COLO829 (cell line): ENCODE data around the gene GSE1.
A peak's percentile ranks its signal among the peaks of the same experiment; 100 is the strongest.

ENCODE experiments used
- DNase-seq: peaks from one replicate; pipeline ENCODE4 v3.0.0; 2012; ENCODE audit warnings: low spot score

GSE1 gene

GRCh38 chr16:85574672-85575475 lies 38.2 kb upstream of the GSE1 start:
- DNase-seq = no peak

DNA sequence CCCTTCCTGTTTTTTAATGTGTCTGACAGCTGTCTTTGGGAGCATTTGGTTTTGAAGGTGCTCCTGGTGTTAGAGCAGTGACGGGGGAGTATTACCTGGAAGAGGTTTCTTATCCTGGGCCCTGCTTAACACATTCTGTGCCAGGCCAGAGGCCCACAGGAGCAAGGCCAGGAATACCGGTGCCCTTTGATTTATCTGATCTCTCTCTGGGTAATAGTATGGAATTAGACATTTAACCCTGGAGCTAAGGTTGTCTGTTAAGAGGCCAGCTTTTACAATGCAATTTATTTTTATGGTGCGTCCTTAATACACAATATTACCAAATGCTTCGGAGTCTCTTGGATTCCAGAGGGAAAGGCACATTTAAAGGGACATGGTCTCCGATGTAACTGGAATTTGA lies 37.2 kb upstream of the GSE1 start:
- no peak for DNase-seq

DNA sequence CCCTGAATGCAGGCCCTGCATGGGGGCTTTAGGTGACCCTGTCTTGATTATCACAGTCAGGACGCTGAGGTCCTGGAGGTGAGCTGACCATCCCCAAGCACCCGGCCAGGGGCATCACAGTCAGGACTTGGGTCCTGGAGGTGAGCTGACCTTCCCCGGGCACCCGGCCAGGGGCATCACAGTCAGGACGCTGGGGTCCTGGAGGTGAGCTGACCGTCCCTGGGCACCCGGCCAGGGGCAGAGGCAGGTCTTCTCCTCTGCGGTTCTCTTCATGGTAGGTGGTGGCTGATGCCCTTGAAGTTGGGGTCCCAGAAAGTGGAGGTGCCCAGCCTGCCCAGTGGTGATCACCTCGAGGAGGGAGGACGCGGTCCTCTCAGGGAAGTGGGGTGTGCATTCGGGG lies 36.2 kb upstream of the GSE1 start:
- DNase-seq = no peak

DNA sequence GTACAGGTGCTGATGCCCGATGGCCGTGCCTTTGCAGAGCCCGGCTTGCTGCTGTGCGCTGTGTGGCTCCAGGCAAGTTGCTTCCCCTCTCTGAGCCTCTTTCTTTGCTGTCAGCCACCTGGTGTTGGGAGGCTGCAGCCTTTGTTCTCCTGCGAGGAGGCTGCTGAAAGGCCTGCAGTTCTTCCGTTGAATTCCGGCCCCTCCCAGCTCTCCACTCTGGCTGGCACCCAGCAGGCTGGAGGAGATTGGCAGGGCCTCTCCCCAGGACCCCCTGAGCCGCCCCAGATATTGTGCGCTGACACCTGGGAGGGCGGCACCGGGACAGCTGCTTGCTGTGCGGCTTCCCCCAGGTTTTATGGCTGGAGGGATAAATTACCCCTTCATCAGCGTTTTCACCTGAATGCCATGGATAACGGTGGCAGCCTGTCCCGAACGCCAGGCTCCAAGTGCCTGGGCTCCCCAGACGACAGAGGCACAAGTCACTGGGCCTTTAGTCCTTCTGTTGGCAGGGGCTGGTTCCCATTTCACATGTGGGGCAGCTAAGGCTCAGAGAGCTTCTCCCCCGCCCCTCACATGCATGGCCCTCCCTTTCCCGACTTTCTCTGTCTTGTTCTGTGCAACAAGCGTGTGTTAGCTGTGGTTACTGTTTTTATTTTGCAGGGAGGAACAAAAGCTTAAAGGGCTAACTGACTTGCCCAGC lies 35.1 kb upstream of the GSE1 start:
- no peak for DNase-seq

DNA sequence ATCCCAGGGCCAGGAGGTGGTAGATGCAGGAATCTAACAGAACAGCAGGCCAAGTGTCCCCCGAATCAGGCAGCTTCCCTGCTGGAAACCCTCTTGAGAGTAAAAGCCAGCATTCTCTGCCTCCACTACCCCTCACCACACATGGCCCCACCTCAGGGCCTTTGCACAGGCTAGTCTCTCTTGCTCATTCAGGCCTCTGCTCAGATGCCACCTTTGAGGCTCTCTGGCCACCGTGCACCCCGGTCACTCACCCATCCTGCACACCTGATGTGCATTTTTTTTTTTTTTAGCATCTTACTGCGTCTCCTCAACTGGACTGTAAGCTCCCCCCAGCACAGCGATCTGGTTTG lies 34.5 kb upstream of the GSE1 start:
- no peak for DNase-seq

DNA sequence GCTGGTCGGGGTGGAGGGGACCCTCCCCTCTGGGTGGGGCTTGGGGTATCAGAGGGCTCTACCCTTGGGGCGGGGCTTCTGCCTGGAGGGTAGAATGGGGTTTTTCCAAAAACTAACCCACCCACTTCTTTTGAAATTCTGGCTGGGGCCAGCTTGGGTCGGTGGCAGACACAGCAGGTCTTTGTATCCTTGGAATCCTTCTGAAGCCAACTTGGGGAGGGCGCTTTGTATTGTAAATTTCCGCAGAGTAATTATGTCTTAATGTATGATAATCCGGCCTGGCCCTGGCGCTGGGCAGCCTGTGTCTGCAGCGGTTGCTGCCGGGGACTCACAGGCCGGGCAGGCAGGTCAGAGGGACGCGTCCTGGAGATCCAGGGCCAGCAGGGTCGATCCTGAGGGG lies 33.9 kb upstream of the GSE1 start:
- DNase-seq = peak; percentile 59

- no peak for DNase-seq
These were observed 33.1 kb upstream of the GSE1 start for GRCh38 chr16:85579923-85580580.

- DNase-seq = no peak
These were observed 32.4 kb upstream of the GSE1 start for GRCh38 chr16:85580684-85581083.

DNA sequence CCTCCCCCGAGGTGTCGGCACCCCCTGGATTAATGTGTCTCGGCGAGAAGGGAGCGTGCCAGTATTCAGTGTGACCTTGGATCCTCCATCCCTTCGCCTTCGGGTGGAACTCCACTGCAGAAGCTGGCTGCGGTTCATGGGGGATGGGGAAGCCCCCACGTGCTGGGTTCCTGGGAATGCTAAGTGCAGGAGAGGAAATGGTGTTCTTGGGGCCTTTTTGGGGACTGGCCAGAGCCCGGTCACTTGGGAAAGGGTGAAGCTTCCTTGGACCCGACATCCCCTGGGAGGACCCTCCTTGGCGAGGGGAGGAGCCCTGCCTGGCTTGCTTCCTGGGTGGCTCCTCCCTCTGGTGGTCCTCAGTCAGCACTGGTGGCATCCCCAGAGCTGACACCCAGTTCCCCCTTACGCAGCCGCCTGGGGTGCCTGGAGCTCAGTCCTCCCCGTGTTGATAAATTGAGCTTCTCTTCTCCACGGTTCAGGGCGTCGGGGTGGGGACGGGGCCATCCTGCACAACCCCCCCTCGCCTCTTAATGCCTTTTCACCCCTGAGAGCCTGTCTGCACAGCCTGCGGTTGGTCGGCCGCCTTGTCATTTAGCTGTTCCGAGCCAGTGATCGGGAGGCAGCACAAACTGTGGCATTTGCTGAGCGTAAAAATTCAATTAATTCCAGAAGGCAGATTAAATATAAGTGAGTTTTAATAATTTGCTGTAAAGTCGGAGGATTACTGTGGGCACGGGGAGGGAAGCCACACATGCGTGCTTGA lies 30.7 kb upstream of the GSE1 start:
- DNase-seq = no peak

DNA sequence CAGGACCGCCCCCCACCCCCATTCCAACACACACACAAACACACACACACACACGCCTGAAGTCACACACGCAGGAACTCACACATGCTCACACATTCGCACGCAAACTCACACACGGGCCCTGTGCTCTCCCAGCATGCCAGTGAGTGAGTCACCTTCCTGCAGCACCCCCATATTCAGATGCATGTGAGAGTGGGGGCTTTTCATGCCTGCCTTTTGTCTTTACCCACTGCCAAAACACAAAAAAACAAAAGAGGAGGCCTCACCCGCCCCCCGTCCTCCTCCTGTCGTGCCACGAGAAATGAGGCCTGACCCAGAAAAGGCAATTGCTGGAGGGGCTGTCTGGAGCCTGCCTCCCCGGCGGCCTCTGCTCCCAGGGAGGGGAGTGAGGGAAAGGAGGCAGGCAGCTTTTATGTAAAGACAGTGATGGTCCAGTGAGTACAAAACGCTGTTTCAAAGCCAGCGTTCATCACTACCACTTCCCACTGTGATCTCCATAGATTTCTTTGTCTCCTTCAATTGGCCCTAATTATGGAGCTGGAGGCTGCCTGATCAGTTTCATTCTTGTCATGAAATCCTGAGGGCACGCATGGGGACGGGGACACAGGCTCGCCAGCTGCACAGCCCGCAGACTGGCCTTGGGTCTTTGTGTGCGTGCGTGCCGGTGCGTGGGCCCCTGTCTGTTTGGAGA lies 29.5 kb upstream of the GSE1 start:
- DNase-seq = no peak

- no peak for DNase-seq
These were observed 28.9 kb upstream of the GSE1 start for GRCh38 chr16:85584267-85584666.

- DNase-seq = no peak
These were observed 28.3 kb upstream of the GSE1 start for GRCh38 chr16:85584819-85585282.

DNA sequence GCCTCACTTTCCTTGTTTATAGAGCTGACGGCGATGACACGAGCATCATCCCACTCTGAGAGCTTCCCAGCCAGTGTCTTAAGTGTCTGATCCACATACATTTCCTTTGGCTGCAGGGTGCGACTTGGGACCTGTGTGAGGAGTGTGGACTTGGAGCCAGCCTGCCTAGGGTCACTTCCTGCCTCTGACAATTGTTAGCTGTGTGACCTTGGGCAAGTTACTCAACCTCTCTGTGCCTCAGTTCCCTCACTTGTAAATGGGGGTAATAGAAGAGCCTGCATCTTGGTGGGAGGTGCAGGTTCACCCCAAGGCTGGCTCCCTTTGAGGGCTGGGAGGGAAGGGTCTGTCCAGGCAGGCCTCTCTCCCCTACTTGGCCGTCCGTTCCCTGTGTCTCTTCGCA lies 27.4 kb upstream of the GSE1 start:
- DNase-seq = no peak

DNA sequence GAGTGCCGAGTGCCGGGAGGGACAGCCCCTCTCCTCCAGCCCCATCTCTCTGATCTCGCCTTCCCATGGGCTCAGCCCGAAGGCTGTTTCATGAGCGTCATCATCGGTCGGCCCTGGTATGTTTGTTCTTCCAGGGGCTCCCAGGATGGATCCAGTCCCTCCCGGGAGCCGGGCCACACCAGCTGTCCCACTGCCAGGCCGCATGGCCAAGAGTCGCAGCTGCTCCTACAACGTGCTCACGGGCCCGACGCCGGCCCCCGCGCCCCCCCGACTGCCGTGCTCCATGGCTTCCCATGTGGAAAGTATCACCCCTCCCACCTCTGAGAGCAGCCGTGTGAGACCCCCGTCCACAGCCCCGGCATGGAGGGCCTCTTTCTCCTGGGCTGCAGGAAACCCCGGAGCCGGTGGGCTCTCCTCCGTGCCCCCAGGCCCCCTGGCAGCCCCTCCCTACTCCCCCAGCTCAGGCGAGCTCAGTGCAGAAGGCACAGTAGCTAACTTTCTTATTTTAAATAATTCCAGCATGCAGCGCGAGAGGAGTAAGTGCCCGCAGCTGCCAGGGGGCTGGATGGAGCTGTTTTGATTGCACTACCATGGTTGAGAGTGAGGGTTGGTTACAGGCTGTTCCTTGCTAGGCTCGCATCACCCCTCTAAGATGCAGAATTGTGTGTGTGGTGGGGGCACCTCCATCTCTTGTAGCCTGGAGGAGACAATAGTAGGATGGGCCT lies 26.6 kb upstream of the GSE1 start:
- DNase-seq = no peak

DNA sequence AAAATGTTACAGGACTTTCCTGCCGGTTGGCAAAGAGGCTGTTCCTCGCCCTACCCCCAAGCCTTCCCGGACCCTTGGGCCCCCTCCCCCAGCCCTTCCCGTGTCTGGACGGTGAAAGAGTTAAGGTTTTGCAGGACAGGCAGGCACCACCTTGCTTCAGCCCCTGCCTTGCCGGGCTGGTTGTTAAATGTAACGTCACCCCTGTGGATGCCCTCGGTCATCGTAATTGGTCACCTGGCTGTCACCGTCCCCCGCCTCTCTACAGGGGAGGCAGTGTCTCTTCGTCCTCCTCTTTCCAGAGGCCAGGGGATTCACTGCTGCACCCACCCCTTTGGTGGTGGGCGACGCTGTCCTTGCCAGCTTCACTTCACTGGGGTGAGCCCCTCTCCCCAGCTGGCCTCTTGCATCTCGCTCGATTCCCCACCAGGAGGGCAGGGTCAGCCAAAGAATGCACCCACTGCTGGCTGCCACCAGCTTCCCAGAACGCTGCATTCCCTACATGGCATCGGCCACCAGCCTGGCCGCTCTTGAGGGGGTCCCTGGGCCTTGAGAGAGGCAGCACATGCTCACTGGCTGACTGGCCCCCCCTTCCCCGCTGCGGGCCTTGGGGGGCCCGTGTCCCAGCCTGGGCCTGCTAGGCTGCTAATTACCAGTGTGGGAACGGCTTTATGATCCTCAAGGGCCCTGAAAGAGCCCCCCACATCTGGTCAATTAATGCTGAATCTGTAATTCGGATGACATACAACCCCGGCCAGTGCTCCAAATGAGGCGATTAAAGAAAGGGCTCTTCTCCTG lies 25.2 kb upstream of the GSE1 start:
- no peak for DNase-seq

DNA sequence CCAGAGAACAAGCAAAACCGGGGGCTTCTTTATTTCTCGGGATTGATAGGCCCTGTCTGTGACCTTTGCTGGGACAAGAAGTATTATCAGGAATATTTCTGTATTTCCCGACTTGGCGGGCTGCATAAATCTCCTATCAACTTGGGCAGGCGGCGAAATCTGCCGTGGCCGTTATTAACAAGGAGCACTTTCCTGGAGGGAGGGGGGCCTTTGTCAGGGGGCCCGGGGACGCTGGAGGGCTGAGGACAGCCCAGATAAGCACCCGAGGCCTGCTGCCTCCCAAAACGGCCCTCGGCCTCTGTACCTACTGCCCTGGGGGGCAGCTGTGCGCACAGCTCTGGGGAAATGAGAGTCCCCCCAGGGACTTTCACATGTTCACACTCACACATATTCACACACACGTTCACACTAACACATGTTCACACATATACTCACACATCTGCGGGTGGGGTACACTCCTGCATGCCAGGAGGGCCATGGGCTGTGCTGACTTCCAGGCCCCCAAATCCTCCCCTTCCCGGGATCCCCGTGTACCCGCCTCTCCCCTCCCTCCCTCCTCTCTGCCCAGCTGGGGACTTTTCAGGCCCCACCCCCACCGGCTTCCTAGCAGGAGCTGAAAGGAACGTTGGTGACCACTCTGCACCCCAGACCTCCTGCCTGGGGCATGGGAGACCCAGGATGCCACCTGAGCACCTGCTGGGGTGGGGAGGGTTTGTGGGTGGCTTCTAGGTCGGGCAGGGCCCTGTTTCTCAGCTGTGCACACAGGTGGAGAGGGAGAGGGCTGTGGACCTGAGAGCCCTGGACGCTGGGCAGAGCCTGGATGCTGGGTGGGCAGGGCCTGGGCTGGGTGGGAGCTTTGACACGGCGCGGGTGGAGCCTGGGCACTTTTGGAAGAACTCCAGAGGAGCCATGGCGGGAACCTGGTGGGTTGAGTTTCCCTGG lies 24.3 kb upstream of the GSE1 start:
- no peak for DNase-seq

DNA sequence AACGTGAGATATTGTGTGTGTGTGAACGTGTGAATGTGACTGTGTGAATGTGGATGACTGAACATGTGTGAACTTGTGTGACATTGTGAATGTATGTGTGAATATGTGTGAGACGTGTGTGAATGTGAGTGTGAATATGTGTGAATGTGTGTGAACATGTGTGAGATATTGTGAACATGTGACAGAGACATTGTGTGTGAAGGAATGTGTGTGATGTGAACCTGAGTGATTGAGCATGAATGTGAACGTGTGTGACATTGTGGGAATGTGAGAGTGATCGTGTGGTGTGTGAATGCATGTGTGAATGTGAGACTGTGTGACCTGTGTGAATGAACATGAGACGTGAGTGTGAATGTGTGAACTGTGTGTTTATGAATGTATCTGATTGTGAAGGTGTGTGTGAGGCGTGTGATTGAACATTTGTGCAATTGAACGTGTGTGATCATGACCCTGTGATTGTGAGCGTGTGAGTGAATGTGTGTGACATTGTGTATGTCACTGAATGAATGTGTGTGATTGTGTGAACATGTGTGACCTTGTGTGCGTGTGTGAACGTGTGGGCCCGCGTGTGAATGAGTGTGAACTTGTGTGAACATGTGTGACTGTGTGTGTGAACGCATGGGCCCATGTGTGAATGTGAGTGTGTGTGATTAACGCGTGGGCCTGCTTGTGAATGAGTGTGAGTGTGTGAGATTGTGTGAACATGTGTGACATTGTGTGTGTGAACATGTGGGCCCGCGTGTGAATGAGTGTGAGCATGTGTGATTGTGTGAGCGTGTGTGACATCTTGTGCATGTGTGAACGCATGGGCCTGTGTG lies 23.2 kb upstream of the GSE1 start:
- DNase-seq = no peak

GRCh38 chr16:85590506-85590832 lies 22.7 kb upstream of the GSE1 start:
- DNase-seq = no peak
